ENCODE data around the gene BCORL1.

DNA sequence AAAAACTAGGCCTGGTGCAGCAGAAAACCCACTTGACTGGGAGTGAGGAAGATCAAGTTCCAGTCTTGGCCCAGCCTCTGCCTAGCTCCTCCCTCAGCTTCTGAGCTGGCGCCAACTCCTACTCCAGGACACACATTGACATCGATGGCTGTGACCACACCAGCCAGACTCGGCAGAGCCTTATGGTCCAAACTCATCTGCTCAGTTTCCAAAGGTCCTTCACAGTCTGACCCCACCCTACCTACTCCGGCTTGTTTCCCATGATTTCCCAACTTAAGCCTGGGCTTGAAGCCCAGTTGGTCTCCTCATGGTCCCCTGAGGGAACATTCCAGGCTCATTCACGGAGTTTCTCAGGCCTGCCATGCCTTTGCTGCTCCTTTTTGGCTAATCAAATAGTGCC, 117.7 kb downstream of the BCORL1 start:
- TF ChIP-seq, protein P1, sequence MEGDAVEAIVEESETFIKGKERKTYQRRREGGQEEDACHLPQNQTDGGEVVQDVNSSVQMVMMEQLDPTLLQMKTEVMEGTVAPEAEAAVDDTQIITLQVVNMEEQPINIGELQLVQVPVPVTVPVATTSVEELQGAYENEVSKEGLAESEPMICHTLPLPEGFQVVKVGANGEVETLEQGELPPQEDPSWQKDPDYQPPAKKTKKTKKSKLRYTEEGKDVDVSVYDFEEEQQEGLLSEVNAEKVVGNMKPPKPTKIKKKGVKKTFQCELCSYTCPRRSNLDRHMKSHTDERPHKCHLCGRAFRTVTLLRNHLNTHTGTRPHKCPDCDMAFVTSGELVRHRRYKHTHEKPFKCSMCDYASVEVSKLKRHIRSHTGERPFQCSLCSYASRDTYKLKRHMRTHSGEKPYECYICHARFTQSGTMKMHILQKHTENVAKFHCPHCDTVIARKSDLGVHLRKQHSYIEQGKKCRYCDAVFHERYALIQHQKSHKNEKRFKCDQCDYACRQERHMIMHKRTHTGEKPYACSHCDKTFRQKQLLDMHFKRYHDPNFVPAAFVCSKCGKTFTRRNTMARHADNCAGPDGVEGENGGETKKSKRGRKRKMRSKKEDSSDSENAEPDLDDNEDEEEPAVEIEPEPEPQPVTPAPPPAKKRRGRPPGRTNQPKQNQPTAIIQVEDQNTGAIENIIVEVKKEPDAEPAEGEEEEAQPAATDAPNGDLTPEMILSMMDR (conservative IDR thresholded peaks at IDR 0.05; ENCODE audit: low read depth, low read length) = no peak
- no peak for TF ChIP-seq EZH2 (IDR thresholded peaks at IDR 0.05; ENCODE audit: borderline replicate concordance, low read depth, low read length, poor library complexity, severe bottlenecking)
